ENCODE measurements around the gene TOR2A.

DNA sequence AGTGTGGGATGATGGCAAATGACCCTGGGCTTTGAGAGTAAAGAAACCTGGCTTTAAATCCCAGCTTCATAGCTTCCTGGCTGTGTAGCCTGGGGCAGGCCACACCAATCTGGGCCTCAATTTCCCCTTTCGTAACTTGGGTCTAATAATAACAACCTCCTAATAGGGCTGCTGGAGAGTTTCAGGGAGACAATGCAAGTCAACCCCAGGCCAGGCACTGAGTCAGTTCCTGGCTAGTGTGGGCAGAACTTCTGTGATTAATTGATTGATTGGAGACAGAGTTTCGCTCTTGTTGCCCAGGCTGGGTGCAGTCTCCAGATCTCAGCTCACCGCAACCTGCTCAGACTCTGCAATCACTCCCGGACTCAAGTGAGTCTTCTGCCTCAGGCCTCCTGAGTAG is 46.7 kb upstream of the TOR2A start:
- no peak for TF ChIP-seq EP300 (IDR thresholded peaks at IDR 0.05)
- TF ChIP-seq, protein P1, sequence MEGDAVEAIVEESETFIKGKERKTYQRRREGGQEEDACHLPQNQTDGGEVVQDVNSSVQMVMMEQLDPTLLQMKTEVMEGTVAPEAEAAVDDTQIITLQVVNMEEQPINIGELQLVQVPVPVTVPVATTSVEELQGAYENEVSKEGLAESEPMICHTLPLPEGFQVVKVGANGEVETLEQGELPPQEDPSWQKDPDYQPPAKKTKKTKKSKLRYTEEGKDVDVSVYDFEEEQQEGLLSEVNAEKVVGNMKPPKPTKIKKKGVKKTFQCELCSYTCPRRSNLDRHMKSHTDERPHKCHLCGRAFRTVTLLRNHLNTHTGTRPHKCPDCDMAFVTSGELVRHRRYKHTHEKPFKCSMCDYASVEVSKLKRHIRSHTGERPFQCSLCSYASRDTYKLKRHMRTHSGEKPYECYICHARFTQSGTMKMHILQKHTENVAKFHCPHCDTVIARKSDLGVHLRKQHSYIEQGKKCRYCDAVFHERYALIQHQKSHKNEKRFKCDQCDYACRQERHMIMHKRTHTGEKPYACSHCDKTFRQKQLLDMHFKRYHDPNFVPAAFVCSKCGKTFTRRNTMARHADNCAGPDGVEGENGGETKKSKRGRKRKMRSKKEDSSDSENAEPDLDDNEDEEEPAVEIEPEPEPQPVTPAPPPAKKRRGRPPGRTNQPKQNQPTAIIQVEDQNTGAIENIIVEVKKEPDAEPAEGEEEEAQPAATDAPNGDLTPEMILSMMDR (IDR thresholded peaks at IDR 0.05): no peak

Data from ovary (tissue), 3 donors.